OCI-LY7 (cell line): Measurements from ENCODE around the gene CUX1. TPM values are rescaled to one million over a fixed set of nuclear protein-coding genes. Genes with fewer than 3 reads are reported as not detected.

Source experiments
- BruUV-seq: library from RNA; stranded (reverse); fragments of 400-500 nt; replicated peaks from 2 replicates; lab custom pipeline; 2021; lab: Mats Ljungman, UMichigan
- CTCF ChIA-PET: fragments of 300-600 bp; sonication (Branson Sonifier 250); formaldehyde crosslinking; loops from one replicate; lab custom pipeline; 2022; ENCODE audit warnings: antibody characterized with exemption; ENCODE audit not compliant: unreplicated experiment; lab: Charles Lee
- POLR2A ChIA-PET: fragments of 300-600 bp; sonication (Branson Sonifier 250); formaldehyde crosslinking; loops from one replicate; lab custom pipeline; 2022; ENCODE audit warnings: antibody characterized with exemption; lab: Charles Lee
- DNase-seq: peaks from one replicate; pipeline ENCODE4 v3.0.0-alpha.2; 2015; ENCODE audit warnings: low spot score
- H2AFZ ChIP-seq: fragments of 200-600 bp; sonication (generic), shearing (Covaris generic); 2 replicates; pipeline ENCODE4 v1.6.1; 2014; ENCODE audit warnings: mild to moderate bottlenecking, antibody characterized with exemption, low read length, moderate library complexity
- H3K27ac ChIP-seq: fragments of 200-600 bp; sonication (generic); 2 replicates; pipeline ENCODE4 v1.5.1; 2014; ENCODE audit warnings: mixed run types, low read depth, mild to moderate bottlenecking, moderate library complexity, low read length, inconsistent platforms; ENCODE audit not compliant: poor library complexity, severe bottlenecking
- H3K36me3 ChIP-seq: fragments of 200-600 bp; sonication (generic); 2 replicates; pipeline ENCODE4 v1.6.1; 2014; ENCODE audit warnings: mild to moderate bottlenecking, antibody characterized with exemption, low read length, moderate library complexity, mixed read lengths; ENCODE audit not compliant: insufficient read depth
- H3K4me1 ChIP-seq: fragments of 200-600 bp; sonication (generic); 2 replicates; pipeline ENCODE4 v1.5.1; 2014; ENCODE audit warnings: mild to moderate bottlenecking, low read length; ENCODE audit not compliant: insufficient read depth, poor library complexity, severe bottlenecking
- H3K4me2 ChIP-seq: fragments of 200-600 bp; sonication (generic); 2 replicates; pipeline ENCODE4 v1.6.1; 2014; ENCODE audit warnings: mild to moderate bottlenecking, low read length
- H3K4me3 ChIP-seq: fragments of 200-600 bp; sonication (generic); 2 replicates; pipeline ENCODE4 v1.5.1; 2014; ENCODE audit warnings: mild to moderate bottlenecking, low read depth, low read length; ENCODE audit not compliant: poor library complexity, severe bottlenecking
- H3K79me2 ChIP-seq: fragments of 200-600 bp; sonication (generic); 2 replicates; pipeline ENCODE4 v1.6.1; 2016; ENCODE audit warnings: low read depth, mild to moderate bottlenecking, low read length, moderate library complexity, mixed read lengths; ENCODE audit not compliant: insufficient read depth
- H3K9me2 ChIP-seq: fragments of 200-600 bp; sonication (generic); 2 replicates; pipeline ENCODE4 v1.6.1; 2016; ENCODE audit warnings: mild to moderate bottlenecking, low read length, mixed read lengths; ENCODE audit not compliant: insufficient read depth
- H3K9me3 ChIP-seq: fragments of 200-600 bp; sonication (generic); 2 replicates; pipeline ENCODE4 v1.6.1; 2014; ENCODE audit warnings: mild to moderate bottlenecking, mixed run types, low read length, mixed read lengths
- H4K20me1 ChIP-seq: fragments of 200-600 bp; sonication (generic); 2 replicates; pipeline ENCODE4 v1.6.1; 2014; ENCODE audit warnings: mild to moderate bottlenecking, antibody characterized with exemption, low read length, moderate library complexity, mixed read lengths; ENCODE audit not compliant: insufficient read depth
- EZH2phosphoT487 ChIP-seq: fragments of 200-600 bp; sonication (generic); IDR thresholded peaks from 2 replicates; pipeline ENCODE4 v1.6.1; 2018; ENCODE audit warnings: low read depth, borderline replicate concordance, mild to moderate bottlenecking, mixed run types, antibody characterized with exemption, low read length, moderate library complexity, mixed read lengths
- intact Hi-C: fragments of 100-400 bp; cut with micrococcal nuclease; formaldehyde crosslinking; loops from one replicate; pipeline ENCODE4 v1.10.0; 2022; ENCODE audit not compliant: unreplicated experiment
- total RNA-seq, 2 experiments: library from RNA; depleted of rRNA in 1 of 2; stranded (reverse); fragments of >200 nt in 1 of 2; shearing (Covaris generic) in 1 of 2; gene quantifications; 2 replicates each; pipeline ENCODE4 v1.2.3, GENCODE V29; 2014 to 2022
- TF ChIP-seq, protein P1 (sequence below): fragments of 200-600 bp; sonication (generic); conservative IDR thresholded peaks from 2 replicates; pipeline ENCODE4 v1.5.1; 2014; ENCODE audit warnings: mild to moderate bottlenecking, antibody characterized with exemption, low read length, moderate library complexity, mixed read lengths

Gene CUX1
- total RNA-seq, 2 experiments from 2014 or later = 143 to 199 TPM

DNA sequence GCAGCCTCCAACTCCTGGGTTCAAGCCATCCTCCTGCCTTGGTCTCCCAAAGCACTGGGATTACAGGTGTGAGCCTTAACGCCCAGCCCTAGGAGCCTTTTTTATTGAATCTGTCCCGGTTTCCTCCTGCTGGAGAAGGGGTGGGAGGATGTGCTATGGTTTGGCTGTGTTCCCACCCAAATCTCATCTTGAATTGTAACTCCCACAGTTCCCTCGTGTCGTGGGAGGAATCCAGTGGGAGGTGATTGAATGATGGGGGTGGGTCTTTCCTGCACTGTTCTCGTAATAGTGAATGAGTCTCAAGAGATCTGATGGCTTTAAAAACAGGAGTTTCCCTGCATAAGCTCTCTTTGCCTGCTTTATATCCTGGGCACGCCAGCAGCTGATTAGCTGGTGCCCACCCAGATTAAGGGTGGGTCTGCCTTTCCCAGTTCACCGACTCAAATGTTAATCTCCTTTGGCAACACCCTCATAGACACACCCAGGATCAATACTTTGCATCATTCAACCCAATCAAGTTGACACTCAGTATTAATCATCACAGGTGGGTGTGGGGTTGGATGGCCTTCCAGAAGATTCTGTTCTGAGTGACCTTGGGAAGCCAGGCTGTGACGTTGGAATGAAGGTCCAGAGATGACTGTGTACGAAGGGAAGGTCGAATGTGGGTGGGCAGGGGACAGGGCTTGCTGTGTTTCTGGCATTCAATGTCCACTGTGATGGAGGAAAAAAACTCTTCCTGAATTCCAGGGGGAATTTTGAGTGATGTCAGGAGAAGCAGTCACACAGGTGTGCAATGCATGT is 33.8 kb upstream of the CUX1 start:
- no peak overlapping the region for H3K4me2 ChIP-seq
- CTCF ChIA-PET = no interaction called here
- POLR2A ChIA-PET = interaction anchor here (1.1 kb wide), 1 partner anchor 10 kb away, joined by 4 read pairs; no protein-coding TSS in a partner anchor

GRCh38 chr7:101784292-101785127 is 32.9 kb upstream of the CUX1 start:
- BruUV-seq = no TSS peak
- Histone ChIP-seq H3K4me3 (no peak overlapping the region), H2AFZ (peak overlapping the region; percentile 35; the same call in 1 of the 2 replicates), H3K36me3 (no peaks in the 10 kb centered on the region), H3K79me2 (no peaks in the 10 kb centered on the region), H3K9me2 (no peaks in the 10 kb centered on the region), H3K4me1 (peaks cover 8% of the 10 kb centered on the region), H3K27ac (no peak overlapping the region), H4K20me1 (no peaks in the 10 kb centered on the region), H3K4me2 (no peak overlapping the region), H3K9me3 (peaks cover 10% of the 10 kb centered on the region; the same call in 1 of the 2 replicates)
- no peak for DNase-seq
- intact Hi-C loops = no loop called here
- no peak for TF ChIP-seq EZH2phosphoT487
- TF ChIP-seq, protein P1, sequence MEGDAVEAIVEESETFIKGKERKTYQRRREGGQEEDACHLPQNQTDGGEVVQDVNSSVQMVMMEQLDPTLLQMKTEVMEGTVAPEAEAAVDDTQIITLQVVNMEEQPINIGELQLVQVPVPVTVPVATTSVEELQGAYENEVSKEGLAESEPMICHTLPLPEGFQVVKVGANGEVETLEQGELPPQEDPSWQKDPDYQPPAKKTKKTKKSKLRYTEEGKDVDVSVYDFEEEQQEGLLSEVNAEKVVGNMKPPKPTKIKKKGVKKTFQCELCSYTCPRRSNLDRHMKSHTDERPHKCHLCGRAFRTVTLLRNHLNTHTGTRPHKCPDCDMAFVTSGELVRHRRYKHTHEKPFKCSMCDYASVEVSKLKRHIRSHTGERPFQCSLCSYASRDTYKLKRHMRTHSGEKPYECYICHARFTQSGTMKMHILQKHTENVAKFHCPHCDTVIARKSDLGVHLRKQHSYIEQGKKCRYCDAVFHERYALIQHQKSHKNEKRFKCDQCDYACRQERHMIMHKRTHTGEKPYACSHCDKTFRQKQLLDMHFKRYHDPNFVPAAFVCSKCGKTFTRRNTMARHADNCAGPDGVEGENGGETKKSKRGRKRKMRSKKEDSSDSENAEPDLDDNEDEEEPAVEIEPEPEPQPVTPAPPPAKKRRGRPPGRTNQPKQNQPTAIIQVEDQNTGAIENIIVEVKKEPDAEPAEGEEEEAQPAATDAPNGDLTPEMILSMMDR = no peak
- ChIA-PET POLR2A (interaction anchor here (0.7 to 1.1 kb wide), 2 partner anchors 9 to 133 kb away, joined by 3 to 4 read pairs; no protein-coding TSS in a partner anchor), CTCF (no interaction called here)

More for the DNA sequence above, 33.8 kb upstream of the CUX1 start:
- no peaks in the 10 kb centered on the region for H3K79me2 ChIP-seq
- H3K36me3 ChIP-seq = no peaks in the 10 kb centered on the region
- DNase-seq = no peak
- H3K4me3 ChIP-seq = no peak overlapping the region
- no TSS peak for BruUV-seq
- TF ChIP-seq, protein P1 = no peak
- no peak for TF ChIP-seq EZH2phosphoT487
- H2AFZ ChIP-seq = no peak overlapping the region; the same call in 1 of the 2 replicates
- no peak overlapping the region for H3K27ac ChIP-seq
- no peaks in the 10 kb centered on the region for H3K9me2 ChIP-seq
- peaks cover 8% of the 10 kb centered on the region for H3K4me1 ChIP-seq
- H4K20me1 ChIP-seq = no peaks in the 10 kb centered on the region
- intact Hi-C loops = no loop called here
- H3K9me3 ChIP-seq = peaks cover 10% of the 10 kb centered on the region; the same call in 1 of the 2 replicates
